HG02938 (cell line): ENCODE results near the gene FLT3.
A peak's percentile ranks its signal among the peaks of the same experiment; 100 is the strongest.

Experiments used
- ATAC-seq: cut with Tn5 transposase; IDR thresholded peaks from one replicate; pipeline ENCODE4 v1.9.1; 2021; ENCODE audit warnings: mild to moderate bottlenecking, moderate library complexity; ENCODE audit not compliant: unreplicated experiment

Gene FLT3

GRCh38 chr13:27963491-27963890 is 136.9 kb downstream of the FLT3 start:
- ATAC-seq, result no peak

- no peak for ATAC-seq
Observed at GRCh38 chr13:27962982-27963381, 137.4 kb downstream of the FLT3 start.

GRCh38 chr13:27962128-27962841 is 138.1 kb downstream of the FLT3 start:
- ATAC-seq, result no peak

- no peak for ATAC-seq
Observed at GRCh38 chr13:27961227-27962085, 138.9 kb downstream of the FLT3 start.

GRCh38 chr13:27960362-27961226 is 139.8 kb downstream of the FLT3 start:
- peak; percentile 55 for ATAC-seq

GRCh38 chr13:27959976-27960361 is 140.4 kb downstream of the FLT3 start:
- no peak for ATAC-seq

- ATAC-seq, result no peak
Observed at GRCh38 chr13:27956576-27957300, 143.6 kb downstream of the FLT3 start.

GRCh38 chr13:27955014-27955591 is 145.3 kb downstream of the FLT3 start:
- no peak for ATAC-seq

GRCh38 chr13:27954406-27954851 is 145.9 kb downstream of the FLT3 start:
- peak; percentile 25 for ATAC-seq

- peak; percentile 75 for ATAC-seq
Observed at GRCh38 chr13:27953676-27954405, 146.5 kb downstream of the FLT3 start.
